ENCODE data around the gene G6PC1.
"Not testable (repeated sequence)": the region's sequence is repeated elsewhere in the genome, so short reads cannot be mapped to it uniquely, and the experiment has no call there.

G6PC1 gene

DNA sequence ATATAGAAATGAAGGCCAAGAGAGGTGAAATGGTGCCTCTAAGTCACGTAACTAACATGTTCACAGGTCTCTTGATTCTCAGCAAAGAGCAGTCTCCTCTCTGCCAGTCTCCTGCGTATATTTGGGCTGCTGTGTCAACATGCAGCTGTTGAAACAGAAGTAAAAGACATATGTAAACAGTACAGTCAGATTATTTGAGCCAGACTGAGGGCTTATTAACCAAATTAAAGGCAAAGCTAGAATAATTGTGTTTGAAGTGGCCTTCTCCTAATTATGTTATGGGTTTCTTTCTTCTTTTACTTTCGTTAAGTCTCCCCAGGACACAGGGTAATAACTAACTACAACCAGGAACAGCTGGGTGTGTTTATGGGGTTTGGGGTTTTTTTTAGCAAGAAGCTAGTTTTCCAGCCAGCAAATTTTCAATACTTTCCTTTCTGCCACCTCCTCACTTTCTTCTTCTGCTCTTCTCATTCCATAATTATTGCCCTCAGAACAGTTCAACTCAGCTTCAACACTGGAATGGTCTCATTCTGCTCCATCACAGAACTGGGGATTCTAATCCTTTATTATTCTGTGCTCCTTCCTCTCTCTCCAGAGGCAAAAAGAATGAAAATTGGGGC, 18.4 kb downstream of the G6PC1 start:
- Histone ChIP-seq H3K36me3 (ENCODE audit: insufficient read depth, low read length) (no peaks in the 10 kb centered on the region), H3K27me3 (ENCODE audit: insufficient read depth, low read length, poor library complexity) (peaks cover 6% of the 10 kb centered on the region), H3K9ac (ENCODE audit: low read depth, low read length) (no peak overlapping the region), H3K4me2 (ENCODE audit: insufficient read depth, low read length) (no peak overlapping the region), H3K79me2 (ENCODE audit: insufficient read depth, low read length) (no peaks in the 10 kb centered on the region), H3K9me3 (ENCODE audit: insufficient read depth, low read length, severe bottlenecking) (no peaks in the 10 kb centered on the region), H3K4me3 (ENCODE audit: low read depth in 1 of 2, low read length in 2 of 2) (no peak overlapping the region), H2AFZ (ENCODE audit: low read depth, low read length) (no peak overlapping the region), H3K27ac (ENCODE audit: low read length) (no peak overlapping the region), H3K4me1 (ENCODE audit: insufficient read depth, low read length) (no peaks in the 10 kb centered on the region), H4K20me1 (ENCODE audit: insufficient read depth, low read length) (no peaks in the 10 kb centered on the region)
- no peak for TF ChIP-seq EZH2 (IDR thresholded peaks at IDR 0.05; ENCODE audit: borderline replicate concordance, low read depth, low read length, severe bottlenecking)
- TF ChIP-seq, protein P1, sequence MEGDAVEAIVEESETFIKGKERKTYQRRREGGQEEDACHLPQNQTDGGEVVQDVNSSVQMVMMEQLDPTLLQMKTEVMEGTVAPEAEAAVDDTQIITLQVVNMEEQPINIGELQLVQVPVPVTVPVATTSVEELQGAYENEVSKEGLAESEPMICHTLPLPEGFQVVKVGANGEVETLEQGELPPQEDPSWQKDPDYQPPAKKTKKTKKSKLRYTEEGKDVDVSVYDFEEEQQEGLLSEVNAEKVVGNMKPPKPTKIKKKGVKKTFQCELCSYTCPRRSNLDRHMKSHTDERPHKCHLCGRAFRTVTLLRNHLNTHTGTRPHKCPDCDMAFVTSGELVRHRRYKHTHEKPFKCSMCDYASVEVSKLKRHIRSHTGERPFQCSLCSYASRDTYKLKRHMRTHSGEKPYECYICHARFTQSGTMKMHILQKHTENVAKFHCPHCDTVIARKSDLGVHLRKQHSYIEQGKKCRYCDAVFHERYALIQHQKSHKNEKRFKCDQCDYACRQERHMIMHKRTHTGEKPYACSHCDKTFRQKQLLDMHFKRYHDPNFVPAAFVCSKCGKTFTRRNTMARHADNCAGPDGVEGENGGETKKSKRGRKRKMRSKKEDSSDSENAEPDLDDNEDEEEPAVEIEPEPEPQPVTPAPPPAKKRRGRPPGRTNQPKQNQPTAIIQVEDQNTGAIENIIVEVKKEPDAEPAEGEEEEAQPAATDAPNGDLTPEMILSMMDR (IDR thresholded peaks at IDR 0.05; ENCODE audit: borderline replicate concordance, extremely low read depth, low read length, poor library complexity, severe bottlenecking), result no peak
- ATAC-seq (ENCODE audit: insufficient read depth, low read depth) (no peak), DNase-seq (no peak)

DNA sequence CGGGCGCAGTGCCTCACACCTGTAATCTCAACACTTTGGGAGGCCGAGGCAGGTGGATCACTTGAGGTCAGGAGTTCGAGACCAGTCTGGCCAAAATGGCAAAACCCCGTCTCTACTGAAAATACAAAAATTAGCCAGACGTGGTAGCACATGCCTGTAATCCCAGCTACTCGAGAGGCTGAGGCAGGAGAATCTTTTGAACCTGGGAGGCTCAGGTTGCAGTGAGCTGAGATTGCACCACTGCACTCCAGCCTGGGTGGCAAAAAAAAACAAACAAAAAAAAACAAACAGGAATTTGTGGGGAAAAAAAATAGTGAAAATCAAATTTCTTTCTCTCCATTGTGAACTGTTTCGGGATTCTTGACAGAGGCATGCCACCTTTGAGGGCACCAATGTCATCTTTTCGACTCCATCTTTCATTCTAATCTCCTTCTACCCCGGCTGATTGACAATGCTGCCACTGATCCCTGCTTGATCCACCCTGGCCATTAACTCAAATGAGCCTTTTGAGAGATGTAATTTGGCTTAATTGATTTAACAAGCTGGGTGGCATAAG, 19.0 kb downstream of the G6PC1 start:
- not testable (repeated sequence) for H3K4me2 ChIP-seq (ENCODE audit: insufficient read depth, low read length); H3K27ac ChIP-seq (ENCODE audit: low read length); H3K36me3 ChIP-seq (ENCODE audit: insufficient read depth, low read length); H3K9ac ChIP-seq (ENCODE audit: low read depth, low read length); H3K4me3 ChIP-seq (ENCODE audit: low read depth in 1 of 2, low read length in 2 of 2); H3K79me2 ChIP-seq (ENCODE audit: insufficient read depth, low read length); H3K27me3 ChIP-seq (ENCODE audit: insufficient read depth, low read length, poor library complexity); H3K4me1 ChIP-seq (ENCODE audit: insufficient read depth, low read length); DNase-seq; H4K20me1 ChIP-seq (ENCODE audit: insufficient read depth, low read length); H3K9me3 ChIP-seq (ENCODE audit: insufficient read depth, low read length, severe bottlenecking); H2AFZ ChIP-seq (ENCODE audit: low read depth, low read length); ATAC-seq (ENCODE audit: insufficient read depth, low read depth)

DNA sequence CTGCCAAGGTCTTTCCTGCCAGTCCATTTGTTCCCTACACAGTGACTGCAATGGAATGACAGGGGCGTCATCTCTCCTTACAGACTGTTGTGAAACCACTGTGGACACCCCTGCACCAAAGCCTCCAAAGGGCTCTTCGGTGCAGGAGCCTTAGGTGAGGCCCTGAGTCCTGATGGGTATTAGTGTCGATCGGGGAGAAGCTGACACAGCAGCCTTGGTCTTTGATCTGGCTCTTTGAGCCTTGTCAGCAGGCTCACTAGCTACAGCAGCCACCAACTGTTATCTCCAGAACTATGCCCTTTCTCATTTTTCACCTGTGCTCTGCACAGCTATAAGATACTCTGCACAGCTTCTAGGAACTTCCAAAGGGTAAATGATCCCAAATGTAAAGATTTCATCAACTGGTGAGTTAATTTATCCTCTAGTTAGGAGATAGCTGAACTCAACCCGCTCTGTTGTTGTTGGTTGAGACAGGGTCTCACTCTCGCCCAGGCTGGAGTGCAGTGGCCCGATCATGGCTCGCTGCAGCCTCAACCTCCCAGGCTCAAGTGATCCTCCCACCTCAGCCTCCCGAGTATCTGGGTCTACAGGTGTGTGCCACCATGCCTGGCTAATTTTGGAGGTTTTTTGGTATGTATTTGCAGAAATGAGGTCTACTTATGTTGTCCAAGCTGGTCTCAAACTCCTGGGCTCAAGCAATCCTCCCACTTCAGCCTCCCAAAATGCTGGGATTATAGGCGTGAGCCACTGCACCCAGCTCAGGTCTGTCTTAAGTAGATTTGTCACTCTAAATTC, 19.7 kb downstream of the G6PC1 start:
- no peaks in the 10 kb centered on the region for H4K20me1 ChIP-seq (ENCODE audit: insufficient read depth, low read length)
- H3K27me3 ChIP-seq (ENCODE audit: insufficient read depth, low read length, poor library complexity), result peaks cover 6% of the 10 kb centered on the region
- H3K4me3 ChIP-seq (ENCODE audit: low read depth in 1 of 2, low read length in 2 of 2), result no peak overlapping the region
- H3K4me2 ChIP-seq (ENCODE audit: insufficient read depth, low read length), result no peak overlapping the region
- H3K4me1 ChIP-seq (ENCODE audit: insufficient read depth, low read length), result no peaks in the 10 kb centered on the region
- H3K36me3 ChIP-seq (ENCODE audit: insufficient read depth, low read length), result no peaks in the 10 kb centered on the region
- no peaks in the 10 kb centered on the region for H3K9me3 ChIP-seq (ENCODE audit: insufficient read depth, low read length, severe bottlenecking)
- ATAC-seq (ENCODE audit: insufficient read depth, low read depth), result no peak
- DNase-seq, result no peak
- H3K9ac ChIP-seq (ENCODE audit: low read depth, low read length), result no peak overlapping the region
- TF ChIP-seq, protein P1 (IDR thresholded peaks at IDR 0.05; ENCODE audit: borderline replicate concordance, extremely low read depth, low read length, poor library complexity, severe bottlenecking), result no peak
- no peak for TF ChIP-seq EZH2 (IDR thresholded peaks at IDR 0.05; ENCODE audit: borderline replicate concordance, low read depth, low read length, severe bottlenecking)
- H2AFZ ChIP-seq (ENCODE audit: low read depth, low read length), result no peak overlapping the region
- no peaks in the 10 kb centered on the region for H3K79me2 ChIP-seq (ENCODE audit: insufficient read depth, low read length)
- H3K27ac ChIP-seq (ENCODE audit: low read length), result no peak overlapping the region

DNA sequence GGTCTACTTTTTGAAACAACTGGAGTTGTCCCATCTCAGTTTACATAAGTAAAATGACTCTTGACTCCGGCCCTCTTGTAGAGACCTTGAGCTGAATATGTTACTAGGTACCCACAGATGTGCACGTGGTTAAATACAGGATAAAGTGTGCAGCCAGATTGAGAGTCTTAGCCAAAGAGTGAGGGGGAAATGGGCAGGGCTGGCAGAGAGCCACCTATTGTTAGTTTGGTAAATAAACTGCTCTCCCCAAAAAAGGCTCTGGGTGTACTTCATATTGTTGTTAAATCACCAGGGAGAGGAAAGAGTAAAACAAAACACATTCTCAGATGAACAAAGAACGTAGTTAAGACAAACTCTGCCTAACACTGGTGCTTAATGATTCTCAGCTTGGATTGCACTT, 20.3 kb downstream of the G6PC1 start:
- H3K36me3 ChIP-seq (ENCODE audit: insufficient read depth, low read length), result no peaks in the 10 kb centered on the region
- H3K4me2 ChIP-seq (ENCODE audit: insufficient read depth, low read length), result no peak overlapping the region
- H3K4me3 ChIP-seq (ENCODE audit: low read depth in 1 of 2, low read length in 2 of 2), result no peak overlapping the region
- no peak for DNase-seq
- no peaks in the 10 kb centered on the region for H3K79me2 ChIP-seq (ENCODE audit: insufficient read depth, low read length)
- H3K9ac ChIP-seq (ENCODE audit: low read depth, low read length), result no peak overlapping the region
- no peaks in the 10 kb centered on the region for H3K9me3 ChIP-seq (ENCODE audit: insufficient read depth, low read length, severe bottlenecking)
- H3K27ac ChIP-seq (ENCODE audit: low read length), result no peak overlapping the region
- no peaks in the 10 kb centered on the region for H4K20me1 ChIP-seq (ENCODE audit: insufficient read depth, low read length)
- no peak for ATAC-seq (ENCODE audit: insufficient read depth, low read depth)
- no peak overlapping the region for H2AFZ ChIP-seq (ENCODE audit: low read depth, low read length)
- H3K4me1 ChIP-seq (ENCODE audit: insufficient read depth, low read length), result no peaks in the 10 kb centered on the region
- peaks cover 6% of the 10 kb centered on the region for H3K27me3 ChIP-seq (ENCODE audit: insufficient read depth, low read length, poor library complexity)
- no peak for TF ChIP-seq EZH2 (IDR thresholded peaks at IDR 0.05; ENCODE audit: borderline replicate concordance, low read depth, low read length, severe bottlenecking)
- TF ChIP-seq, protein P1 (IDR thresholded peaks at IDR 0.05; ENCODE audit: borderline replicate concordance, extremely low read depth, low read length, poor library complexity, severe bottlenecking), result no peak

Measured in DND-41 (cell line).